Measurements from ENCODE around the gene ZNF598.

ZNF598 gene

GRCh38 chr16:2015117-2015946, 5.7 kb upstream of the ZNF598 start (continued):
- TF ChIP-seq ZNF596 (tag by site-specific recombination; IDR thresholded peaks at IDR 0.05) (no peak), ZNF792 (tag by site-specific recombination; IDR thresholded peaks at IDR 0.05) (no peak), ZNF529 (tag by site-specific recombination; IDR thresholded peaks at IDR 0.05; ENCODE audit: insufficient replicate concordance) (no peak), GLI4 (tag by site-specific recombination; IDR thresholded peaks at IDR 0.05) (no peak), KLF9 (tag by site-specific recombination; IDR thresholded peaks at IDR 0.05; ENCODE audit: low read depth) (peak; percentile 34; the same call in 1 of the 2 replicates), MEIS1 (CRISPR knock-in tag; IDR thresholded peaks at IDR 0.05; ENCODE audit: borderline replicate concordance) (no peak), ZNF132 (tag by site-specific recombination; IDR thresholded peaks at IDR 0.05; ENCODE audit: borderline replicate concordance) (no peak), YY1 (tag by site-specific recombination; IDR thresholded peaks at IDR 0.05) (no peak; the same call in 1 of the 2 replicates), ZNF585B (tag by site-specific recombination; IDR thresholded peaks at IDR 0.05) (no peak), SP7 (tag by site-specific recombination; IDR thresholded peaks at IDR 0.05) (peak; percentile 59), ZNF433 (tag by site-specific recombination; IDR thresholded peaks at IDR 0.05; ENCODE audit: low read depth) (no peak), ZNF211 (tag by site-specific recombination; IDR thresholded peaks at IDR 0.05; ENCODE audit: low read depth) (no peak), ZNF747 (tag by site-specific recombination; IDR thresholded peaks at IDR 0.05) (no peak), KLF1 (tag by site-specific recombination; IDR thresholded peaks at IDR 0.05) (peak; percentile 100), ZNF777 (tag by site-specific recombination; IDR thresholded peaks at IDR 0.05; ENCODE audit: borderline replicate concordance) (no peak), OSR2 (tag by site-specific recombination; IDR thresholded peaks at IDR 0.05) (peak; percentile 62), PRDM1 (tag by site-specific recombination; IDR thresholded peaks at IDR 0.05) (no peak), ZBTB11 (tag by site-specific recombination; conservative IDR thresholded peaks at IDR 0.05; ENCODE audit: low read depth) (no peak), ZNF362 (tag by site-specific recombination; IDR thresholded peaks at IDR 0.05) (no peak), ZNF239 (tag by site-specific recombination; IDR thresholded peaks at IDR 0.05) (no peak), ZSCAN18 (tag by site-specific recombination; IDR thresholded peaks at IDR 0.05) (no peak), ZNF18 (tag by site-specific recombination; IDR thresholded peaks at IDR 0.05) (no peak), ZNF548 (tag by site-specific recombination; IDR thresholded peaks at IDR 0.05) (no peak), ZNF311 (tag by site-specific recombination; IDR thresholded peaks at IDR 0.05; ENCODE audit: borderline replicate concordance) (no peak), KLF17 (tag by site-specific recombination; IDR thresholded peaks at IDR 0.05) (peak; percentile 71), PBX3 (CRISPR knock-in tag; IDR thresholded peaks at IDR 0.05) (no peak), ZNF521 (tag by site-specific recombination; IDR thresholded peaks at IDR 0.05) (no peak), ZNF658 (tag by site-specific recombination; IDR thresholded peaks at IDR 0.05) (no peak), ZNF2 (tag by site-specific recombination; IDR thresholded peaks at IDR 0.05) (0 out of 2 replicates have a peak, but pooled peaks have one; percentile 58), ZNF629 (tag by site-specific recombination; IDR thresholded peaks at IDR 0.05) (peak; percentile 85)
